Fibroblast of the aortic adventitia (primary cell): Measurements from ENCODE around the gene GNG4. TPM values are rescaled to one million over a fixed set of nuclear protein-coding genes. Genes with fewer than 3 reads are reported as not detected.
"Not testable (repeated sequence)": the region's sequence is repeated elsewhere in the genome, so short reads cannot be mapped to it uniquely, and the experiment has no call there.

Experiments
- DNase-seq: peaks from one replicate; pipeline ENCODE4 v3.0.0-alpha.2; 2010; ENCODE audit warnings: low read depth
- H3K4me3 ChIP-seq: 2 replicates; pipeline ENCODE4 v1.5.1; 2011; ENCODE audit warnings: low read depth, mild to moderate bottlenecking, control low read depth, low read length, moderate library complexity
- CTCF ChIP-seq: IDR thresholded peaks from 2 replicates; pipeline ENCODE4 v1.5.1; 2011; ENCODE audit warnings: mild to moderate bottlenecking, low read length, control low read depth, inconsistent platforms; ENCODE audit not compliant: insufficient read depth
- total RNA-seq: library from RNA; depleted of rRNA; stranded (reverse); fragments of >200 nt; gene quantifications from 2 replicates; pipeline ENCODE4 v1.2.3, GENCODE V29; 2012; ENCODE audit warnings: low replicate concordance

GNG4 gene
- total RNA-seq, 1 donor, result not detected

- DNase-seq, result no peak
- TF ChIP-seq CTCF, result no peak
- no peak overlapping the region for H3K4me3 ChIP-seq
Measured at GRCh38 chr1:235625340-235625739, 24.2 kb downstream of the GNG4 start.

GRCh38 chr1:235624721-235625333 lies 24.8 kb downstream of the GNG4 start:
- DNase-seq, result peak; percentile 61
- H3K4me3 ChIP-seq, result no peak overlapping the region
- no peak for TF ChIP-seq CTCF

GRCh38 chr1:235622936-235623779 lies 26.4 kb downstream of the GNG4 start:
- no peak for TF ChIP-seq CTCF

GRCh38 chr1:235619149-235619548 lies 30.4 kb downstream of the GNG4 start:
- DNase-seq, H3K4me3 ChIP-seq: not testable (repeated sequence)

More at GRCh38 chr1:235622936-235623779, 26.4 kb downstream of the GNG4 start:
- DNase-seq, result no peak
- H3K4me3 ChIP-seq, result no peak overlapping the region

- no peak overlapping the region for H3K4me3 ChIP-seq
- DNase-seq, result peak; percentile 60
- TF ChIP-seq CTCF, result peak; percentile 59
Measured at GRCh38 chr1:235617808-235618207, 31.8 kb downstream of the GNG4 start.

GRCh38 chr1:235617140-235617539 lies 32.4 kb downstream of the GNG4 start:
- DNase-seq, result no peak
- no peak for TF ChIP-seq CTCF
- H3K4me3 ChIP-seq, result no peak overlapping the region

- TF ChIP-seq CTCF, result no peak
- no peak overlapping the region for H3K4me3 ChIP-seq
- no peak for DNase-seq
Measured at GRCh38 chr1:235614442-235614954, 35.1 kb downstream of the GNG4 start.
